ENCODE data around the gene SACM1L.
A peak's percentile ranks its signal among the peaks of the same experiment; 100 is the strongest.
"Not testable (repeated sequence)": the region's sequence is repeated elsewhere in the genome, so short reads cannot be mapped to it uniquely, and the experiment has no call there.

Gene SACM1L

GRCh38 chr3:45670436-45670835 lies 18.8 kb upstream of the SACM1L start:
- DNase-seq: no peak

- DNase-seq: no peak
Observed at GRCh38 chr3:45670991-45671390, 18.2 kb upstream of the SACM1L start.

GRCh38 chr3:45673273-45673672 lies 15.9 kb upstream of the SACM1L start:
- DNase-seq: no peak

GRCh38 chr3:45676325-45677032 lies 12.7 kb upstream of the SACM1L start:
- DNase-seq: no peak

GRCh38 chr3:45677033-45677446 lies 12.2 kb upstream of the SACM1L start:
- no peak for DNase-seq

GRCh38 chr3:45677841-45678240 lies 11.4 kb upstream of the SACM1L start:
- no peak for DNase-seq

GRCh38 chr3:45679805-45680204 lies 9.4 kb upstream of the SACM1L start:
- DNase-seq: no peak

GRCh38 chr3:45681221-45681620 lies 8.0 kb upstream of the SACM1L start:
- no peak for DNase-seq

- no peak for DNase-seq
Observed at GRCh38 chr3:45681846-45682245, 7.3 kb upstream of the SACM1L start.

- no peak for DNase-seq
Observed at GRCh38 chr3:45682311-45682710, 6.9 kb upstream of the SACM1L start.

GRCh38 chr3:45682786-45683185 lies 6.4 kb upstream of the SACM1L start:
- DNase-seq: no peak

GRCh38 chr3:45683417-45684326 lies 5.5 kb upstream of the SACM1L start:
- DNase-seq: no peak

GRCh38 chr3:45684327-45684892 lies 4.8 kb upstream of the SACM1L start:
- DNase-seq: no peak

- not testable (repeated sequence) for DNase-seq
Observed at GRCh38 chr3:45685722-45686121, 3.5 kb upstream of the SACM1L start.

GRCh38 chr3:45686850-45687249 lies 2.3 kb upstream of the SACM1L start:
- no peak for DNase-seq

- no peak for DNase-seq
Observed at GRCh38 chr3:45687828-45688193, 1.4 kb upstream of the SACM1L start.

GRCh38 chr3:45688194-45688881 lies 858 bp upstream of the SACM1L start:
- peak; percentile 34 for DNase-seq

GRCh38 chr3:45689787-45690145 lies 570 bp downstream of the SACM1L start:
- no peak for DNase-seq

GRCh38 chr3:45690336-45691035 lies 1.3 kb downstream of the SACM1L start:
- no peak for DNase-seq

GRCh38 chr3:45691842-45692241 lies 2.6 kb downstream of the SACM1L start:
- no peak for DNase-seq

- no peak for DNase-seq
Observed at GRCh38 chr3:45692866-45693265, 3.7 kb downstream of the SACM1L start.

- DNase-seq: no peak
Observed at GRCh38 chr3:45693941-45694521, 4.8 kb downstream of the SACM1L start.
